Fibroblast of lung (primary cell): ENCODE measurements around the gene MSGN1.

Experiments used
- EZH2 ChIP-seq: IDR thresholded peaks from 2 replicates; pipeline ENCODE4 v1.5.1; 2012; ENCODE audit warnings: low read length, control low read depth, mild to moderate bottlenecking; ENCODE audit errors: missing control alignments
- TF ChIP-seq, protein P1 (sequence below), 2 donors: IDR thresholded peaks in 1 of 2; conservative IDR thresholded peaks in 1 of 2; 1 replicate in 1 of 2; 2 replicates in 1 of 2; pipeline ENCODE4 v1.5.1; 2011 to 2012; ENCODE audit warnings: low read length in 2 of 2, control low read depth in 1 of 2, inconsistent platforms in 1 of 2, low read depth in 1 of 2, mild to moderate bottlenecking in 1 of 2

DNA sequence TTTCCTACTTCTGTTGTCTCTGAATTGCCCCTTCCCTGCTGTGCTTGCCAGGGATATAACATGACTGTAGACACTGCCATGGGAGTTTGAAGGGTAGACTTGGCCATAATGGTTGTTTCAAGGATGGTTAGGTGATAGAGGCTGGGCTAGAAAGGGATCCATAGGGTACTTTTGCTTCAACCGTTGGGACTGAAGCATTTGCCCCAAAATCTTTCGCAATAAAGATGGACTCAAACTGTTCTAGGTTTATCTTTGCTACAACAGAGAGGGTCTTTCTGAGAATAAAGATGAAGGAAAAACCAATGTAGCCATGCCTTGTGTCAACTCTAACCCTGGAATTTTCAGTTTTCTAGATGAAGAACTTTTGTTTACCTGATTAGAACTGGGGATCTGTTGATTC is 27.2 kb downstream of the MSGN1 start:
- TF ChIP-seq, protein P1, sequence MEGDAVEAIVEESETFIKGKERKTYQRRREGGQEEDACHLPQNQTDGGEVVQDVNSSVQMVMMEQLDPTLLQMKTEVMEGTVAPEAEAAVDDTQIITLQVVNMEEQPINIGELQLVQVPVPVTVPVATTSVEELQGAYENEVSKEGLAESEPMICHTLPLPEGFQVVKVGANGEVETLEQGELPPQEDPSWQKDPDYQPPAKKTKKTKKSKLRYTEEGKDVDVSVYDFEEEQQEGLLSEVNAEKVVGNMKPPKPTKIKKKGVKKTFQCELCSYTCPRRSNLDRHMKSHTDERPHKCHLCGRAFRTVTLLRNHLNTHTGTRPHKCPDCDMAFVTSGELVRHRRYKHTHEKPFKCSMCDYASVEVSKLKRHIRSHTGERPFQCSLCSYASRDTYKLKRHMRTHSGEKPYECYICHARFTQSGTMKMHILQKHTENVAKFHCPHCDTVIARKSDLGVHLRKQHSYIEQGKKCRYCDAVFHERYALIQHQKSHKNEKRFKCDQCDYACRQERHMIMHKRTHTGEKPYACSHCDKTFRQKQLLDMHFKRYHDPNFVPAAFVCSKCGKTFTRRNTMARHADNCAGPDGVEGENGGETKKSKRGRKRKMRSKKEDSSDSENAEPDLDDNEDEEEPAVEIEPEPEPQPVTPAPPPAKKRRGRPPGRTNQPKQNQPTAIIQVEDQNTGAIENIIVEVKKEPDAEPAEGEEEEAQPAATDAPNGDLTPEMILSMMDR (conservative IDR thresholded peaks at IDR 0.05 in 1 of 2, IDR thresholded peaks at IDR 0.05 in 1 of 2; ENCODE audit: low read depth in 1 of 2, low read length in 2 of 2), result no peak
- TF ChIP-seq EZH2, result no peak
